ENCODE measurements around the gene KDM4C. TPM values are rescaled to one million over a fixed set of nuclear protein-coding genes. Genes with fewer than 3 reads are reported as not detected.

KDM4C gene
- total RNA-seq, 1 experiment from 2014 or later: 7.1 TPM

GRCh38 chr9:6937209-6937608, 179.4 kb downstream of the KDM4C start:
- POLR2A ChIA-PET: no interaction called here

GRCh38 chr9:6938447-6938846, 180.7 kb downstream of the KDM4C start:
- no peak for DNase-seq (ENCODE audit: low read depth, low spot score)
- no peaks in the 10 kb centered on the region for H3K9me3 ChIP-seq (ENCODE audit: control insufficient read depth, insufficient read depth, low read depth, low read length)
- no peak for TF ChIP-seq SIN3A (IDR thresholded peaks at IDR 0.05; ENCODE audit: borderline replicate concordance, insufficient read depth, low read depth, low read length)
- TF ChIP-seq REST (IDR thresholded peaks at IDR 0.05; ENCODE audit: insufficient read depth in 1 of 2, low read depth in 2 of 2, low read length in 1 of 2): no peak
- TF ChIP-seq CTCF (IDR thresholded peaks at IDR 0.05): no peak
- TF ChIP-seq POLR2AphosphoS5 (IDR thresholded peaks at IDR 0.05; ENCODE audit: low read depth, low read length): no peak
- TF ChIP-seq TCF7L2 (IDR thresholded peaks at IDR 0.05; ENCODE audit: low read depth, low read length): no peak
- no peak overlapping the region for H3K27ac ChIP-seq (ENCODE audit: low read length)
- CTCF ChIA-PET: no interaction called here
- intact Hi-C loops (cut with micrococcal nuclease; ENCODE audit: unreplicated experiment) (no loop called here), in situ Hi-C loops (cut with HindIII; ENCODE audit: low pct_unique_long_range_greater_than_20kb, low sequenced_read_pairs) (no loop called here)
- POLR2A ChIA-PET: interaction anchor here (0.7 kb wide), 1 partner anchor 109 kb away, joined by 7 read pairs; no protein-coding TSS in a partner anchor
- no peak; the same call in 1 of the 2 replicates for ATAC-seq
- no TSS peak for BruUV-seq (replicated peaks)
- no peak overlapping the region for H3K4me3 ChIP-seq (ENCODE audit: low read depth in 2 of 2, low read length in 2 of 2)
- H3K27me3 ChIP-seq (ENCODE audit: control insufficient read depth, insufficient read depth, low read length): no peaks in the 10 kb centered on the region
- H3K36me3 ChIP-seq (ENCODE audit: control insufficient read depth, insufficient read depth, low read length): no peaks in the 10 kb centered on the region
- H3K4me1 ChIP-seq (ENCODE audit: control insufficient read depth, insufficient read depth, low read length): no peaks in the 10 kb centered on the region

More at GRCh38 chr9:6937209-6937608, 179.4 kb downstream of the KDM4C start:
- Histone ChIP-seq H3K9me3 (ENCODE audit: control insufficient read depth, insufficient read depth, low read depth, low read length) (no peaks in the 10 kb centered on the region), H3K36me3 (ENCODE audit: control insufficient read depth, insufficient read depth, low read length) (no peaks in the 10 kb centered on the region), H3K27me3 (ENCODE audit: control insufficient read depth, insufficient read depth, low read length) (no peaks in the 10 kb centered on the region), H3K4me1 (ENCODE audit: control insufficient read depth, insufficient read depth, low read length) (no peaks in the 10 kb centered on the region), H3K4me3 (ENCODE audit: low read depth in 2 of 2, low read length in 2 of 2) (no peak overlapping the region), H3K27ac (ENCODE audit: low read length) (no peak overlapping the region)
- ATAC-seq: no peak
- intact Hi-C loops (cut with micrococcal nuclease; ENCODE audit: unreplicated experiment): no loop called here
- TF ChIP-seq POLR2AphosphoS5 (IDR thresholded peaks at IDR 0.05; ENCODE audit: low read depth, low read length) (no peak), SIN3A (IDR thresholded peaks at IDR 0.05; ENCODE audit: borderline replicate concordance, insufficient read depth, low read depth, low read length) (no peak), CTCF (IDR thresholded peaks at IDR 0.05) (no peak), TCF7L2 (IDR thresholded peaks at IDR 0.05; ENCODE audit: low read depth, low read length) (no peak), REST (IDR thresholded peaks at IDR 0.05; ENCODE audit: insufficient read depth in 1 of 2, low read depth in 2 of 2, low read length in 1 of 2) (no peak)
- no TSS peak for BruUV-seq (replicated peaks)
- CTCF ChIA-PET: interaction anchor here (1.1 kb wide), 1 partner anchor 110 kb away, joined by 3 read pairs; no protein-coding TSS in a partner anchor
- in situ Hi-C loops (cut with HindIII; ENCODE audit: low pct_unique_long_range_greater_than_20kb, low sequenced_read_pairs): no loop called here
- no peak for DNase-seq (ENCODE audit: low read depth, low spot score)
